ENCODE measurements around the gene LRP2. TPM values are rescaled to one million over a fixed set of nuclear protein-coding genes. Genes with fewer than 3 reads are reported as not detected.
"Not testable (repeated sequence)": the region's sequence is repeated elsewhere in the genome, so short reads cannot be mapped to it uniquely, and the experiment has no call there.

Gene LRP2
- total RNA-seq, 1 donor from 2014 or later, result 0.24 TPM

- H3K27me3 Mint-ChIP-seq (ENCODE audit: unreplicated experiment), result no peaks in the 10 kb centered on the region
- H3K4me1 Mint-ChIP-seq (ENCODE audit: unreplicated experiment), result peaks cover 2% of the 10 kb centered on the region
Observed at GRCh38 chr2:169139993-169140767, 222.2 kb downstream of the LRP2 start.

GRCh38 chr2:169139145-169139544 is 223.2 kb downstream of the LRP2 start:
- Mint-ChIP-seq H3K27ac (ENCODE audit: unreplicated experiment) (no peak overlapping the region), H3K4me1 (ENCODE audit: unreplicated experiment) (peaks cover 2% of the 10 kb centered on the region), H3K9me3 (ENCODE audit: unreplicated experiment) (no peaks in the 10 kb centered on the region), H3K4me3 (ENCODE audit: unreplicated experiment) (no peak overlapping the region), H3K36me3 (ENCODE audit: unreplicated experiment) (no peaks in the 10 kb centered on the region), H3K27me3 (ENCODE audit: unreplicated experiment) (no peaks in the 10 kb centered on the region)
- TF ChIP-seq CTCF (IDR thresholded peaks at IDR 0.05), result no peak
- DNase-seq (ENCODE audit: extremely low spot score, unreplicated experiment), result no peak

More at GRCh38 chr2:169139993-169140767, 222.2 kb downstream of the LRP2 start:
- Mint-ChIP-seq H3K27ac (ENCODE audit: unreplicated experiment) (no peak overlapping the region), H3K9me3 (ENCODE audit: unreplicated experiment) (no peaks in the 10 kb centered on the region), H3K36me3 (ENCODE audit: unreplicated experiment) (no peaks in the 10 kb centered on the region), H3K4me3 (ENCODE audit: unreplicated experiment) (no peak overlapping the region)
- no peak for DNase-seq (ENCODE audit: extremely low spot score, unreplicated experiment)
- no peak for TF ChIP-seq CTCF (IDR thresholded peaks at IDR 0.05)

GRCh38 chr2:169137924-169138323 is 224.4 kb downstream of the LRP2 start:
- H3K4me3 Mint-ChIP-seq (ENCODE audit: unreplicated experiment), result no peak overlapping the region
- no peaks in the 10 kb centered on the region for H3K36me3 Mint-ChIP-seq (ENCODE audit: unreplicated experiment)
- DNase-seq (ENCODE audit: extremely low spot score, unreplicated experiment), result no peak
- no peaks in the 10 kb centered on the region for H3K27me3 Mint-ChIP-seq (ENCODE audit: unreplicated experiment)
- H3K4me1 Mint-ChIP-seq (ENCODE audit: unreplicated experiment), result peaks cover 2% of the 10 kb centered on the region
- no peak for TF ChIP-seq CTCF (IDR thresholded peaks at IDR 0.05)
- no peaks in the 10 kb centered on the region for H3K9me3 Mint-ChIP-seq (ENCODE audit: unreplicated experiment)
- H3K27ac Mint-ChIP-seq (ENCODE audit: unreplicated experiment), result no peak overlapping the region

GRCh38 chr2:169136885-169137534 is 225.3 kb downstream of the LRP2 start:
- Mint-ChIP-seq H3K27ac (ENCODE audit: unreplicated experiment) (no peak overlapping the region), H3K9me3 (ENCODE audit: unreplicated experiment) (no peaks in the 10 kb centered on the region), H3K36me3 (ENCODE audit: unreplicated experiment) (no peaks in the 10 kb centered on the region), H3K27me3 (ENCODE audit: unreplicated experiment) (no peaks in the 10 kb centered on the region), H3K4me1 (ENCODE audit: unreplicated experiment) (peaks cover 2% of the 10 kb centered on the region), H3K4me3 (ENCODE audit: unreplicated experiment) (no peak overlapping the region)
- TF ChIP-seq CTCF (IDR thresholded peaks at IDR 0.05), result no peak
- no peak for DNase-seq (ENCODE audit: extremely low spot score, unreplicated experiment)

- H3K36me3 Mint-ChIP-seq (ENCODE audit: unreplicated experiment); H3K27ac Mint-ChIP-seq (ENCODE audit: unreplicated experiment); H3K27me3 Mint-ChIP-seq (ENCODE audit: unreplicated experiment); DNase-seq (ENCODE audit: extremely low spot score, unreplicated experiment); H3K4me1 Mint-ChIP-seq (ENCODE audit: unreplicated experiment); H3K9me3 Mint-ChIP-seq (ENCODE audit: unreplicated experiment); H3K4me3 Mint-ChIP-seq (ENCODE audit: unreplicated experiment): not testable (repeated sequence)
Observed at GRCh38 chr2:169136428-169136827, 225.9 kb downstream of the LRP2 start.

- H3K9me3 Mint-ChIP-seq (ENCODE audit: unreplicated experiment); H3K4me3 Mint-ChIP-seq (ENCODE audit: unreplicated experiment); H3K27me3 Mint-ChIP-seq (ENCODE audit: unreplicated experiment); H3K36me3 Mint-ChIP-seq (ENCODE audit: unreplicated experiment); H3K27ac Mint-ChIP-seq (ENCODE audit: unreplicated experiment); H3K4me1 Mint-ChIP-seq (ENCODE audit: unreplicated experiment); DNase-seq (ENCODE audit: extremely low spot score, unreplicated experiment): not testable (repeated sequence)
Observed at GRCh38 chr2:169134272-169134671, 228.1 kb downstream of the LRP2 start.
